SU-DHL-6 (cell line): ENCODE results near the gene SHLD2.
A peak's percentile ranks its signal among the peaks of the same experiment; 100 is the strongest.

Experiments used
- H2AFZ ChIP-seq: fragments of 200-600 bp; sonication (generic); 2 replicates; pipeline ENCODE4 v1.6.1; 2014; ENCODE audit warnings: low read depth, mild to moderate bottlenecking, moderate library complexity, mixed read lengths, antibody characterized with exemption, low read length; ENCODE audit not compliant: severe bottlenecking
- H3F3A ChIP-seq: fragments of 200-600 bp; shearing (Covaris generic); 2 replicates; pipeline ENCODE4 v1.6.0; 2016; ENCODE audit warnings: antibody characterized with exemption, mild to moderate bottlenecking; ENCODE audit not compliant: insufficient read depth
- H3K27ac ChIP-seq: fragments of 200-600 bp; sonication (generic); 2 replicates; pipeline ENCODE4 v1.5.1; 2016; ENCODE audit warnings: low read depth, mild to moderate bottlenecking, low read length, moderate library complexity, mixed read lengths
- H3K27me3 ChIP-seq: fragments of 200-600 bp; sonication (generic), shearing (Covaris generic); 2 replicates; pipeline ENCODE4 v1.6.0; 2014; ENCODE audit warnings: mild to moderate bottlenecking, low read length
- H3K36me3 ChIP-seq: fragments of 200-600 bp; sonication (generic); 2 replicates; pipeline ENCODE4 v1.6.1; 2014; ENCODE audit warnings: mild to moderate bottlenecking, low read length, mixed read lengths
- H3K4me2 ChIP-seq: fragments of 300-600, 200-600 bp; shearing (Covaris generic), sonication (generic); 2 replicates; pipeline ENCODE4 v1.6.0; 2014; ENCODE audit warnings: low read length, low read depth, mild to moderate bottlenecking; ENCODE audit not compliant: poor library complexity, severe bottlenecking
- H3K4me3 ChIP-seq: fragments of 200-600 bp; sonication (generic); 2 replicates; pipeline ENCODE4 v1.5.1; 2014; ENCODE audit warnings: antibody characterized with exemption, low read length, mild to moderate bottlenecking, mixed read lengths; ENCODE audit not compliant: insufficient read depth, poor library complexity, severe bottlenecking
- H3K79me2 ChIP-seq: fragments of 200-600 bp; sonication (generic); 2 replicates; pipeline ENCODE4 v1.6.1; 2014; ENCODE audit warnings: mild to moderate bottlenecking, low read length, moderate library complexity; ENCODE audit not compliant: insufficient read depth
- H3K9ac ChIP-seq: fragments of 200-600 bp; sonication (generic); 2 replicates; pipeline ENCODE4 v1.7.0; 2014; ENCODE audit warnings: mild to moderate bottlenecking, low read length
- H3K9me2 ChIP-seq: fragments of 200-600 bp; sonication (generic); replicated peaks from 2 replicates; pipeline ENCODE4 v1.6.1; 2014; ENCODE audit warnings: low read length; ENCODE audit not compliant: insufficient read depth
- H3K9me3 ChIP-seq: fragments of 200-600 bp; sonication (generic); 2 replicates; pipeline ENCODE4 v1.6.1; 2014; ENCODE audit warnings: low read length, mixed read lengths; ENCODE audit not compliant: insufficient read depth
- H4K20me1 ChIP-seq: fragments of 200-600 bp; sonication (generic); 2 replicates; pipeline ENCODE4 v1.6.1; 2014; ENCODE audit warnings: low read depth, mild to moderate bottlenecking, antibody characterized with exemption, low read length, moderate library complexity, mixed read lengths
- CTCF ChIP-seq: fragments of 200-600 bp; sonication (generic); IDR thresholded peaks from one replicate; pipeline ENCODE4 v1.5.1; 2017; ENCODE audit warnings: antibody characterized with exemption, mild to moderate bottlenecking, low read length, moderate library complexity; ENCODE audit not compliant: insufficient read depth, poor library complexity, severe bottlenecking
- EZH2phosphoT487 ChIP-seq: fragments of 200-600 bp; sonication (generic), shearing (Covaris generic); conservative IDR thresholded peaks from 2 replicates; pipeline ENCODE4 v1.6.1; 2018; ENCODE audit warnings: mild to moderate bottlenecking, antibody characterized with exemption, low read length, moderate library complexity, mixed read lengths

SHLD2 gene

GRCh38 chr10:87085537-87085936 is 9.5 kb upstream of the SHLD2 start:
- Histone ChIP-seq H3K27ac (no peak overlapping the region), H3K9ac (no peak overlapping the region), H4K20me1 (no peaks in the 10 kb centered on the region), H3K79me2 (peaks cover 85% of the 10 kb centered on the region), H3K36me3 (peaks cover 20% of the 10 kb centered on the region; the same call in 1 of the 2 replicates), H3K27me3 (no peaks in the 10 kb centered on the region), H3K4me2 (no peak overlapping the region), H3K9me2 (no peaks in the 10 kb centered on the region), H3K4me3 (no peak overlapping the region), H3K9me3 (no peaks in the 10 kb centered on the region), H3F3A (no peaks in the 10 kb centered on the region), H2AFZ (no peak overlapping the region)
- TF ChIP-seq EZH2phosphoT487, result no peak
- no peak for TF ChIP-seq CTCF

- no peak overlapping the region for H3K27ac ChIP-seq
- no peaks in the 10 kb centered on the region for H3K27me3 ChIP-seq
- no peak overlapping the region for H3K9ac ChIP-seq
- no peak overlapping the region for H2AFZ ChIP-seq
- no peaks in the 10 kb centered on the region for H3K9me3 ChIP-seq
- TF ChIP-seq EZH2phosphoT487 (no peak), CTCF (no peak)
- no peaks in the 10 kb centered on the region for H3K9me2 ChIP-seq
- H3K4me2 ChIP-seq, result no peak overlapping the region
- no peak overlapping the region for H3K4me3 ChIP-seq
- peaks cover 17% of the 10 kb centered on the region for H4K20me1 ChIP-seq
- H3F3A ChIP-seq, result peaks cover 14% of the 10 kb centered on the region; the same call in 1 of the 2 replicates
- peaks cover 92% of the 10 kb centered on the region for H3K79me2 ChIP-seq
- peaks cover 27% of the 10 kb centered on the region; the same call in 1 of the 2 replicates for H3K36me3 ChIP-seq
Measured at GRCh38 chr10:87089746-87090145, 5.3 kb upstream of the SHLD2 start.

DNA sequence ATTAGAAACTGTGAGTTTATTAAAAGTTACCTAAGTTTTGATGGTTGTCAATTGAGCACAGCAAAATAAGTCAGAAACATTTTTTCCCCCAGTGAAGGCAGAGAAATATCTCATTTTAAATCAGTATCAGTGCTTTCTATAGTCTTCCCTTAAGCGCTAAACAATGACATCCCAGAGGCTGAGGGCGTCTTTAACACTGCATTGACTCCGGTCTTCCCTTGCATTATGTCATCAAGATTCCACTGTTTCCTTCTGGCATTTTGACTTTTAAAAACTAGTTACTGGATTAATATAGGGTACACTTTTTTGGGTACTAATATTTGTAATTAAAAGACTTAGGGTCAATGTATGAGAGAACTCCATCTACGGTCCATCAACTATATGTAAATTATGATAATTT is 4.2 kb upstream of the SHLD2 start:
- Histone ChIP-seq H3K9me2 (no peaks in the 10 kb centered on the region), H3K4me2 (peak overlapping the region; percentile 99), H3K79me2 (peaks cover 85% of the 10 kb centered on the region), H3F3A (peaks cover 14% of the 10 kb centered on the region; the same call in 1 of the 2 replicates), H3K9ac (no peak overlapping the region), H3K9me3 (no peaks in the 10 kb centered on the region), H3K27me3 (no peaks in the 10 kb centered on the region), H4K20me1 (peaks cover 17% of the 10 kb centered on the region), H3K36me3 (peaks cover 27% of the 10 kb centered on the region; the same call in 1 of the 2 replicates), H3K4me3 (no peak overlapping the region), H2AFZ (no peak overlapping the region), H3K27ac (no peak overlapping the region)
- no peak for TF ChIP-seq CTCF
- no peak for TF ChIP-seq EZH2phosphoT487
